Adrenal gland (tissue), 12 donors: Measurements from ENCODE around the gene COL25A1. TPM values are rescaled to one million over a fixed set of nuclear protein-coding genes. Genes with fewer than 3 reads are reported as not detected.

Experiments
- DNase-seq, 7 donors: peaks; one replicate each; pipeline ENCODE4 v3.0.0-alpha.2; 2019 to 2020
- H3K27ac ChIP-seq, 5 donors: fragments of 200-600 bp; sonication (generic) in 4 of 5; 1 replicate in 3 of 5; 2 replicates in 2 of 5; pipeline versions ENCODE4 v1.5.1 to v1.8.0; 2016 to 2020; ENCODE audit warnings: mild to moderate bottlenecking in 1 of 5
- H3K27me3 ChIP-seq: fragments of 200-600 bp; 2 replicates; pipeline ENCODE4 v1.8.0; 2021
- H3K36me3 ChIP-seq, 2 donors: fragments of 200-600 bp; replicated peaks in 1 of 2; 1 replicate in 1 of 2; 2 replicates in 1 of 2; pipeline versions ENCODE4 v1.5.1 to v1.8.0; 2018 to 2022
- H3K4me1 ChIP-seq, 2 donors: fragments of 200-600 bp; replicated peaks in 1 of 2; 1 replicate in 1 of 2; 2 replicates in 1 of 2; pipeline versions ENCODE4 v1.5.1 to v1.8.0; 2018 to 2021
- H3K4me3 ChIP-seq, 4 donors: fragments of 200-600 bp; sonication (generic) in 3 of 4; one replicate each; pipeline ENCODE4 v1.5.1; 2016 to 2018
- H3K9me3 ChIP-seq, 3 donors: fragments of 200-600 bp; sonication (generic) in 1 of 3; replicated peaks in 1 of 3; 1 replicate in 2 of 3; 2 replicates in 1 of 3; pipeline versions ENCODE4 v1.5.1 to v1.8.0; 2016 to 2021
- POLR2A ChIP-seq, 2 donors: fragments of 450-650 bp; IDR thresholded peaks; one replicate each; pipeline ENCODE4 v1.6.1; 2017; ENCODE audit warnings: antibody characterized with exemption in 2 of 2, mild to moderate bottlenecking in 2 of 2, moderate library complexity in 1 of 2
- WGBS, 4 donors: extraction: QIAGEN DNeasy Blood & Tissue Kit in 2 of 4; methylation state at CpG; one replicate each; pipeline versions ENCODE4 v1.1.5 to v1.1.7; 2013 to 2017; 5-methylcytosine and 5-hydroxymethylcytosine counted together
- intact Hi-C, 2 donors: fragments of 100-400 bp; cut with DNase I; formaldehyde crosslinking; loops; one replicate each; pipeline versions ENCODE4 v1.14.1 to v1.15.0; 2022 to 2023
- polyA plus RNA-seq, 3 donors: library from polyadenylated mRNA; stranded (reverse); fragments of 200-250 nt in 2 of 3; fragments of 350-450 nt in 1 of 3; fragmentation: Illumina TruSeq in 1 of 3; extraction: RNeasy Lipid Tissue Mini Kit (QIAGEN cat#74804) in 1 of 3; gene quantifications; one replicate each; pipeline ENCODE4 v1.2.3, GENCODE V29; 2013 to 2014
- total RNA-seq, 9 donors: library from RNA; depleted of rRNA in 4 of 9; stranded (reverse); fragments of >200 nt in 4 of 9; fragments of 120-200 nt in 1 of 9; fragmentation: NEBNext Ultra II Directional in 1 of 9; extraction: Animal tissue kit (Norgen Biotek cat#: 25700) in 1 of 9; gene quantifications; one replicate each; pipeline versions ENCODE4 v1.1.0 to v1.2.4, GENCODE V29; 2013 to 2023
- TF ChIP-seq, protein P1 (sequence below), 6 experiments: fragments of 450-650 bp in 4 of 6; fragments of 200-600 bp in 2 of 6; sonication (generic) in 1 of 6; IDR thresholded peaks; 1 replicate in 5 of 6; 2 replicates in 1 of 6; pipeline versions ENCODE4 v1.5.1 to v1.8.0; 2016 to 2021; ENCODE audit warnings: antibody characterized with exemption in 6 of 6, mild to moderate bottlenecking in 2 of 6, moderate library complexity in 1 of 6
- donor health status: healthy with polysubstance abuse.
- donor health status: Bipolar disorder and iron deficiency.
- donor health status: DM: yes; HTN: yes; CAD: no.
- donor health status: DM: no; HTN: no; CAD: no.
- donor health status: DM: no; HTN: no; CAD: no.
- donor health status: DM: yes; HTN: yes; CAD: no.

COL25A1 gene
- total and polyA plus RNA-seq, 12 donors = 0.05 to 2.1 (median 0.47) TPM

DNA sequence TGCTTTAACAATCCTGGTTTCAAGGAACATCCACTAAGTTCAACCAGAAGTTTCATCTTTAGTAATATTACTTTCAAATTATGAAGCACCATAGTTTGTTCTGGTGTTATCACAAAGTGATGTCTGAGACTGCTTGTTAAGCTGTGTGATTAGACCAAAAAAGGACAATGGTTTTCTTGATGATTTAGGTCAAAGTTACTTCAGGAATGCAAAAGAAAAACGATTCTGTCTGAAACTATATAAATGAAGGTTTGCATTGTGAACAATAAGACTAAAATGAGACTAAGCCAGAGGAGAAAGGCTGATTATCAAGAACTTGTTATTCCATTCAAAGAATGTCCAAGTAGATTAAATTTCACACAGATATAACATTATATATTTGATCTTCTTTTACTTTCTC is 417.2 kb downstream of the COL25A1 start:
- H3K27me3 ChIP-seq = no peaks in the 10 kb centered on the region
- H3K27ac ChIP-seq = no peak overlapping the region
- H3K9me3 ChIP-seq = no peaks in the 10 kb centered on the region
- WGBS, 4 donors = 7 to 17% (median 13%) methylated on average over 1 of the region's 1 CpG
- intact Hi-C loops = no loop called here
- no peaks in the 10 kb centered on the region for H3K36me3 ChIP-seq
- no peak for DNase-seq
- no peak overlapping the region for H3K4me3 ChIP-seq
- TF ChIP-seq, protein P1, sequence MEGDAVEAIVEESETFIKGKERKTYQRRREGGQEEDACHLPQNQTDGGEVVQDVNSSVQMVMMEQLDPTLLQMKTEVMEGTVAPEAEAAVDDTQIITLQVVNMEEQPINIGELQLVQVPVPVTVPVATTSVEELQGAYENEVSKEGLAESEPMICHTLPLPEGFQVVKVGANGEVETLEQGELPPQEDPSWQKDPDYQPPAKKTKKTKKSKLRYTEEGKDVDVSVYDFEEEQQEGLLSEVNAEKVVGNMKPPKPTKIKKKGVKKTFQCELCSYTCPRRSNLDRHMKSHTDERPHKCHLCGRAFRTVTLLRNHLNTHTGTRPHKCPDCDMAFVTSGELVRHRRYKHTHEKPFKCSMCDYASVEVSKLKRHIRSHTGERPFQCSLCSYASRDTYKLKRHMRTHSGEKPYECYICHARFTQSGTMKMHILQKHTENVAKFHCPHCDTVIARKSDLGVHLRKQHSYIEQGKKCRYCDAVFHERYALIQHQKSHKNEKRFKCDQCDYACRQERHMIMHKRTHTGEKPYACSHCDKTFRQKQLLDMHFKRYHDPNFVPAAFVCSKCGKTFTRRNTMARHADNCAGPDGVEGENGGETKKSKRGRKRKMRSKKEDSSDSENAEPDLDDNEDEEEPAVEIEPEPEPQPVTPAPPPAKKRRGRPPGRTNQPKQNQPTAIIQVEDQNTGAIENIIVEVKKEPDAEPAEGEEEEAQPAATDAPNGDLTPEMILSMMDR (IDR thresholded peaks at IDR 0.05) = no peak
- no peak for TF ChIP-seq POLR2A (IDR thresholded peaks at IDR 0.05)
- H3K4me1 ChIP-seq = no peaks in the 10 kb centered on the region

DNA sequence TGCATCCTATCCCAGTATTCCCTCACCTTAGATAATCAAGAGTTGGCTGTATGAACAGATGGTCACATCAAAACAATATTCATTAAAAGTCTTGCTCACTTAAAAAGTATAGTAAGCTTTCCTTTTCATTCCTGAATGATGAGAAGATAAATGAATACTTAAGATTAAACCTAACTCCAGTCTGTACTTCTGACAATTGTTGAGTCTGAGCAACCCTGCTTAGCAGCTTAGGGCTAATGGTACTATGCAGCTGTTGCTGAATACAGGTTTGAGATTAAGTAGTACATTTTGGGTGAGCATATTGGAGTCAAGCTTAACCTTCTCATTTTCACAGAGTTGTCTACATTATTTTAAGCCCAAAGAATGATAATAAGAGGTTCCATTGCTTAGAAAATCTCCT is 417.9 kb downstream of the COL25A1 start:
- DNase-seq = no peak
- no peaks in the 10 kb centered on the region for H3K27me3 ChIP-seq
- intact Hi-C loops = no loop called here
- no peak for TF ChIP-seq POLR2A (IDR thresholded peaks at IDR 0.05)
- TF ChIP-seq, protein P1 (IDR thresholded peaks at IDR 0.05) = no peak
- no peaks in the 10 kb centered on the region for H3K9me3 ChIP-seq
- no peaks in the 10 kb centered on the region for H3K36me3 ChIP-seq
- H3K4me3 ChIP-seq = no peak overlapping the region
- no peaks in the 10 kb centered on the region for H3K4me1 ChIP-seq
- H3K27ac ChIP-seq = no peak overlapping the region

DNA sequence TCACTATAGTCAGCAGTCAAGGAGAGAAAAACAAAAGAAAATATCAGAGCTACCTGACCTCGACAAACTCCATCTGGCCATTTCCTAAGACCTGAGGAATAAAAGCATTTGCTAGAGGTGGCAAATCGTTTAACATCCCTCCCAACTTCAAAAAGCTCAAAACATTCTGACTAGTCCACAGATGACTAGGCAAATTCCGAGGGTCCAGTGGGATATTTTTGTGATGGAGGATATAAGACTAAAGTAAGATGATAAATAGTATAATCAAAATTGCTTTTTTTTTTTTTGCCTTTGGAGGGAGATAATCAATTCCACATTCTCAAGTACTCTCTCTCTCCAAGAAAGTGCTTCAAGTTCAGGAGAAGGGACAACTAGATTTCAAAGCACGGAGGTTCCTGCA is 420.5 kb downstream of the COL25A1 start:
- WGBS, 4 donors = 68 to 72% (median 72%) methylated on average over 4 of the region's 4 CpGs
- Histone ChIP-seq H3K4me1 (no peaks in the 10 kb centered on the region), H3K27ac (no peak overlapping the region), H3K4me3 (no peak overlapping the region), H3K27me3 (no peaks in the 10 kb centered on the region), H3K9me3 (no peaks in the 10 kb centered on the region), H3K36me3 (no peaks in the 10 kb centered on the region)
- TF ChIP-seq POLR2A (IDR thresholded peaks at IDR 0.05) = no peak
- TF ChIP-seq, protein P1 (IDR thresholded peaks at IDR 0.05) = no peak
- no peak for DNase-seq
- intact Hi-C loops = no loop called here

DNA sequence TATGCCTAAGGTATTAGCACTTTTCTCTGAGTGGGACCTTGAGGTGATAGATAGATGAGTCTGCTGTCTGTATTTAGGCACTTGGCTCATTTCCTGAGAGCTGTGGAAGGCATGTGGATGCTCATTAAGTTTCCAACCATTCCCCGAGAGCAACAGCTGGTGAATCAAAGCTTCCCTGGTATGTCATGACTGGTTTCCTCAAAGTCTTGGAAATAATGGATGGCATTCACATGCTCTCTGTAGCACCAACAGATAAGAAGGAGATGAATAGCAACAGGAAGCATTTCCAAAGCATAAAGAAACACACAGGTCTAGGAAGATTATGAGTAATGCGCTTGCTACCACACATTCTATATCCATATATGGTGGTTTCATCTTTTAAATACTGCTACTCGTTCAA is 421.3 kb downstream of the COL25A1 start:
- 32 to 49% (median 40%) methylated on average over 3 of the region's 3 CpGs for WGBS, 4 donors

More for the DNA sequence above, 421.3 kb downstream of the COL25A1 start:
- no peak overlapping the region for H3K4me3 ChIP-seq
- H3K27me3 ChIP-seq = no peaks in the 10 kb centered on the region
- H3K36me3 ChIP-seq = no peaks in the 10 kb centered on the region
- intact Hi-C loops = no loop called here
- no peak for TF ChIP-seq POLR2A (IDR thresholded peaks at IDR 0.05)
- TF ChIP-seq, protein P1 (IDR thresholded peaks at IDR 0.05) = no peak
- no peaks in the 10 kb centered on the region for H3K4me1 ChIP-seq
- H3K9me3 ChIP-seq = no peaks in the 10 kb centered on the region
- no peak overlapping the region for H3K27ac ChIP-seq
- DNase-seq = no peak
